GM18499 (cell line): ENCODE measurements around the gene DUSP22.
A peak's percentile ranks its signal among the peaks of the same experiment; 100 is the strongest.

Experiments used
- ATAC-seq: cut with Tn5 transposase; IDR thresholded peaks from one replicate; pipeline ENCODE4 v1.9.1; 2021; ENCODE audit warnings: moderate number of reproducible peaks; ENCODE audit not compliant: insufficient read depth, unreplicated experiment

DUSP22 gene

GRCh38 chr6:388202-388903 is 96.1 kb downstream of the DUSP22 start:
- no peak for ATAC-seq

DNA sequence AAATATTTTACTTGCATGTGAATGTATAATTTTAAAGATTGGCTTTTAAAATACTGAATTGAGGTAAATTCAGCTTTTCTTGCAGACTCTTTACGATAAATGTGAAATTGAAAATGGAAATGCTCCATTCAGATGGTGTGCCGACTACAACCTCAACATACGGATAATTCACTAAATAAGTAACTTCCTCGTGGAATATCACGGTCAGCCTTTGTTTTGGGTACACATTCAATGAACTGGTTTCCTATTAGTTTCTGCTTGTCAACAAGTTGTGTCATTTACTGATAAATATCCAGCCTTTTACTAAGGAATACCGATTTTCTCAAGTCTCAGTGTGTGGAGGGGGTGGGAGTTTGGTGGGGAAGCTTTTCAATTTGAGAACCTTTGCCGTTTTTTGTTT is 96.9 kb downstream of the DUSP22 start:
- ATAC-seq, result no peak

DNA sequence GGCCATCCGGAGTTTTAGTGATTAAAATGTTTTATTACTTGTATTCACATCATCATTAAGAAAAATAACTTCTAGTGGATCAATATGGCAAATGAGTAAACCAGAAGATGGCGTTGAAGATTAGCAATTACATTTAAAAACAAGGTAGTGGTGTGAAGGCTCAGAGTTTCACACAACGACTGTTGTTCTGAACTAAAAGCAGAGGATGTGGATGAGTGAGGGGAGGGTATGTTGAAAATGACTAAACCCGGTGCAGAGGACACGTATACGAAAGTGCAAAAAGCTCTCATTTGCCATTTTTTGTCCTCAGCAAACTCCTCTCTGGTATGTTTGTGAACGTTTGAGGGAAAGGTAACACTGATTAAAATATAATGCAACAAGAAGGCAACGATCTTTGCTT is 97.3 kb downstream of the DUSP22 start:
- ATAC-seq, result no peak

GRCh38 chr6:390914-391558 is 98.7 kb downstream of the DUSP22 start:
- ATAC-seq, result no peak

DNA sequence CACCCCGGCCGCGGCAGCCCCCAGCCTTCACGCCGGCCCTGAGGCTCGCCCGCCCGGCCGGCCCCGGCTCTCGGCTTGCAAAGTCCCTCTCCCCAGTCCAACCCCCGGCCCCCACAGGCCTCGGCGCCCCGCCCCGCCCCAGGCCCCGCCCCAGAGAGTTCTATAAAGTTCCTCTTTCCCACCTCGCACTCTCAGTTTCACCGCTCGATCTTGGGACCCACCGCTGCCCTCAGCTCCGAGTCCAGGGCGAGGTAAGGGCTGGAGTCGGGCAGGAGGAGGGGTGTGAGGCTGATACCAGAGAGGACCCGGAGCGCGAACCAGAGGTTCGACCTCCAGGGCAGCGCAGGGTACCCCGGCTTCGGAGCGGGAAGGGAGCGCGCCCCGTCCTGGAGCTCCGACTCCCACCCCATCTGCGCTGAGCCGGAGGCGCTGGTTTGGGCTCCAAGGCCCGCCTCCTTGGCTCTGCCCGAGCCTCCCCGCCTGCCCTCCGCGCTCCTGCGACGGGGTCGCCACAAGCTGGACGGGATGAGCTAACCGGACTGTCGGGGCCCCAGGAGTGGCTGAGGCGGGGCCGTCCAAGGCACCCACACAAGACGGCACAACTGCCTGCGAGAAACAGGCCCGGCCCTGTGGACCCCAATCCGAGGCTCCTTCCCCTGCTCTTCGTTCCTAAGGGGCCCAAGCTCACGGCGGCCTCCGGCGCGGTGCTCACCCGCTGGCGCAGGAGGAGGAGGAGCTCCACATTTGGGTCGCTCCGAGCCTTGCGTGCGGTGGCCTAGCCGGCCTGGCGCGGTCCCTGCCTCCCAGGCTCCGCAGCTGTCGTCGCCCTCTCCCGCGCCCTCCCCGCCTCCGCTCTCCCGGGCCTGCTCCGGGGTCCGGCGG is 99.5 kb downstream of the DUSP22 start, which contains the start of gene IRF4:
Gene IRF4, plus strand, starts transcription at position 194 of the 882 bp plus-strand sequence. CDS start 1,401 bp downstream, outside the sequence.
- no peak for ATAC-seq

DNA sequence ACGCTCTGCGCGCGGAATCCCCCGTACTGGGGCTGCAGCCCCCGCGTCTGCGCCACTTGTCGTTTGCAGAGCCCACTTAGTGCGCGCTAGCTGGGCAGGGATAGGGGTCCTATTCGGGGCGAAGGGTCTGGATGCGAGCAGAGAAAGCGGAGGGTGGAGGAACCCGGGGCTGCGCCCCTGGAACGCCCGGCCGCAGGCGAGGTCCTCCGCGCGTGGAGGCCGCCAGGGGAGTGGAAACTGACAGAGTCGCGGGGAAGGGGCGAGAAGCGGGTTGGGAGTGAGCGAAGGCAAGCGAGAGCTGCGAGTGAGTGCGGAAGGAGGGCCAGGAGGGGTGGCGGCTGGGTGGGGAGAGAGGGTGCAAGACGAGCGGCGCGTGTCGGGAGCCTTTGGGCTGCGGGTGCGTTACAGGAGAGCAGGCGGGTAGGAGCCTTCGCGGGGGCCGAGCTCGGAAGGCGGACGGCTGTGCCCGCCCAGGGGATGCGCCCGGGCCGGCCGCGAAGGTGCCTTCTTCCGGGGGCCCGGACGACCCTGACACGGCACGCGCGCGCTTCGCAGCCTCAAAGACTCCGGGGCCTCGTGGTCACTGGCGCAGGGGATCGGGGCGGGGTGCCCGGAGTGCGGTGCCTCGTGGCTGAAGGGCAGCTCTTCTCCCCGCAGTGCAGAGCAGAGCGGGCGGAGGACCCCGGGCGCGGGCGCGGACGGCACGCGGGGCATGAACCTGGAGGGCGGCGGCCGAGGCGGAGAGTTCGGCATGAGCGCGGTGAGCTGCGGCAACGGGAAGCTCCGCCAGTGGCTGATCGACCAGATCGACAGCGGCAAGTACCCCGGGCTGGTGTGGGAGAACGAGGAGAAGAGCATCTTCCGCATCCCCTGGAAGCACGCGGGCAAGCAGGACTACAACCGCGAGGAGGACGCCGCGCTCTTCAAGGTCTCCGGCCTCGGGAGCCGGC is 100.4 kb downstream of the DUSP22 start:
- no peak for ATAC-seq

GRCh38 chr6:393391-394221 is 101.3 kb downstream of the DUSP22 start:
- no peak for ATAC-seq

GRCh38 chr6:394641-395289 is 102.5 kb downstream of the DUSP22 start:
- ATAC-seq, result no peak

GRCh38 chr6:395432-396125 is 103.3 kb downstream of the DUSP22 start:
- no peak for ATAC-seq

GRCh38 chr6:396126-396520 is 103.8 kb downstream of the DUSP22 start:
- ATAC-seq, result no peak

GRCh38 chr6:397056-397455 is 104.8 kb downstream of the DUSP22 start:
- ATAC-seq, result no peak

- no peak for ATAC-seq
Observed at GRCh38 chr6:397604-398003, 105.3 kb downstream of the DUSP22 start.

DNA sequence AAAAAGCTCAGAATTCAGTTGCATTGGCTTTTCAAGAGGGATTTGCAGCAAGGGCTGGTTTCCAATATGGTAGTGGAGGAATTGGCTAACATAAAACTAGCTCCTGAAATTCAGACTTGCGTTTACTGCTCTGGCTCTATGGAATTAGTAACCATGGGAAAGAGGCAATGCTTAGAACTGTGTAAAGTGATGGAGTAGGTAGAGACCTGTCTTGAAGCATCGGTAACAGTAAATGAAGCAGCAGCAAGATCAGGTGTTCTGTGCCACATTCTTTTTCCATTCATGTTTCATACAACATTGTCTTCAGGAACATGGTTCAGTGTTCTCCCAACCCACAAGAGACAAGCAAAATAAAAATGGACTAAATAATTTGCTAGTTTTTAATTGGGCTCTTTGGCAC is 105.8 kb downstream of the DUSP22 start:
- no peak for ATAC-seq

DNA sequence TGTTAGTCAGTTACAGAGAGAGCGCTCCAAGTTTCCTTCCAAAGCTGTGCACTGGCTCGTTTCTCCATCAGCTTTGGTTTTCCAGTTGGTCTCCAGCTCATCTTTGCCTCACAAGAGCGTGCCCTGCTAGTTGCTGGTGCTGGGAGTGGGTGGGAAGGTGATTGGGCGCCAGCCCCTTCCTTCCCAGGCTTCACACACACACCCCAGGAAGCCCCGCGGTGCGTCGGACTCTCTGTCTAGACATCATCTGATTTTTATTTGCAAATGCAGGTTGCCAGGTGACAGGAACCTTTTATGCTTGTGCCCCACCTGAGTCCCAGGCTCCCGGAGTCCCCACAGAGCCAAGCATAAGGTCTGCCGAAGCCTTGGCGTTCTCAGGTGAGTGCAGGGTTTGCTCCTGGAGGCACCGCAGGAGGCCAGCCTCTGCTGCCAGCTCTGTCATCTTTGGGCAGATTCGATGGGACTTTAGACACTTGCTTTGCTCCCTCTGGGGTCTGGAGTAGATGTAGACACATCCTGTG is 106.3 kb downstream of the DUSP22 start:
- ATAC-seq, result no peak

GRCh38 chr6:399785-400534 is 107.7 kb downstream of the DUSP22 start:
- peak; percentile 39 for ATAC-seq

DNA sequence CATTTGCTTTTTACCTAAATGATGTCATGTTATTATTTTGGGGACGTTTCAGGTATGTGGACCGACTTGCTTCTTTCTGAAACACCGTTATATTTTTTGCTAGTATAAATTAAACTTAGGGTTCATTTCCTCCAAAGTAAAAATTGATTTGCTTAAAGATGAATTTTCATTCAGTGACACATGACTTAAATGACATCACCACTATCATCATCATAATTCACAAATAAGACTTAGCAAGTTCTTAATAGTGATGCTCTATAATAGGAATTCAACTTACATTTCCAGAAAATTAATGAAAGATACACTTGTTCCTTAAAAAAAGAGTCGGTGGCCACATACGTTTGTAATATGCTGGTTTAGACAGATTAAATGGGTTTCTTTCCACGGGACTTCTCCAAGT is 108.5 kb downstream of the DUSP22 start:
- no peak for ATAC-seq
